ENCODE results near the gene DPP8. TPM values are rescaled to one million over a fixed set of nuclear protein-coding genes. Genes with fewer than 3 reads are reported as not detected.

The DPP8 gene
- total and polyA plus RNA-seq, 10 donors, result 6.0 to 74.6 (median 53.2) TPM

GRCh38 chr15:65517866-65518207 lies 348 bp upstream of the DPP8 start:
- TF ChIP-seq CTCF (IDR thresholded peaks at IDR 0.05 in 8 of 11, conservative IDR thresholded peaks at IDR 0.05 in 3 of 11), result peak in 3 of 11 experiments; percentile 31 to 48 (median 37)
- no peak for TF ChIP-seq POLR2AphosphoS5 (IDR thresholded peaks at IDR 0.05)
- no peak for TF ChIP-seq POLR2A (IDR thresholded peaks at IDR 0.05)
- Histone ChIP-seq H3K4me3 (peak overlapping the region in 6 of 8 donors; percentile 95 to 100 (median 100)), H3K27me3 (replicated peaks in 1 of 7) (no peaks in the 10 kb centered on the region), H3K9me3 (peaks cover 0 to 4% (median 0%) of the 10 kb centered on the region in 8 donors), H3K27ac (peak overlapping the region; percentile 86 to 99 (median 97)), H3K4me1 (peaks cover 24 to 47% (median 43%) of the 10 kb centered on the region in 6 donors), H3K36me3 (peaks cover 0 to 24% (median 6%) of the 10 kb centered on the region in 6 donors)
- 41 to 52% (median 42%) methylated on average over 8 of the region's 8 CpGs for WGBS, 5 donors
- intact Hi-C loops (cut with DNase I; ENCODE audit: low total_unique reads), result no loop called here
- DNase-seq, result no peak

GRCh38 chr15:65512807-65513416 lies 4.6 kb downstream of the DPP8 start:
- DNase-seq, result no peak
- H3K4me3 ChIP-seq, result peak overlapping the region in 2 of 8 donors; percentile 1
- WGBS, 5 donors, result 43 to 60% (median 52%) methylated on average over 10 of the region's 10 CpGs
- intact Hi-C loops (cut with DNase I; ENCODE audit: low total_unique reads), result no loop called here
- TF ChIP-seq POLR2AphosphoS5 (IDR thresholded peaks at IDR 0.05) (peak in 1 of 3 donors; percentile 48), CTCF (IDR thresholded peaks at IDR 0.05 in 8 of 11, conservative IDR thresholded peaks at IDR 0.05 in 3 of 11) (no peak)
- H3K36me3 ChIP-seq, result peaks cover 2 to 69% (median 45%) of the 10 kb centered on the region in 6 donors
- H3K4me1 ChIP-seq, result peaks cover 29 to 72% (median 61%) of the 10 kb centered on the region in 6 donors
- peaks cover 0 to 3% (median 0%) of the 10 kb centered on the region in 8 donors for H3K9me3 ChIP-seq
- peak overlapping the region in 7 of 8 donors; percentile 30 to 77 (median 63) for H3K27ac ChIP-seq
- H3K27me3 ChIP-seq (replicated peaks in 1 of 7), result no peaks in the 10 kb centered on the region

GRCh38 chr15:65512189-65512588 lies 5.3 kb downstream of the DPP8 start:
- Histone ChIP-seq H3K4me1 (peaks cover 29 to 76% (median 57%) of the 10 kb centered on the region in 6 donors), H3K27ac (peak overlapping the region in 7 of 8 donors; percentile 7 to 77 (median 63)), H3K36me3 (peaks cover 2 to 76% (median 48%) of the 10 kb centered on the region in 6 donors), H3K9me3 (no peaks in the 10 kb centered on the region), H3K27me3 (replicated peaks in 1 of 7) (no peaks in the 10 kb centered on the region), H3K4me3 (peak overlapping the region in 1 of 8 donors; percentile 1)
- no peak for DNase-seq
- WGBS, 5 donors, result 89 to 97% (median 93%) methylated on average over 5 of the region's 5 CpGs
- TF ChIP-seq POLR2A (IDR thresholded peaks at IDR 0.05) (no peak), POLR2AphosphoS5 (IDR thresholded peaks at IDR 0.05) (no peak)
- intact Hi-C loops (cut with DNase I; ENCODE audit: low total_unique reads), result no loop called here

DNA sequence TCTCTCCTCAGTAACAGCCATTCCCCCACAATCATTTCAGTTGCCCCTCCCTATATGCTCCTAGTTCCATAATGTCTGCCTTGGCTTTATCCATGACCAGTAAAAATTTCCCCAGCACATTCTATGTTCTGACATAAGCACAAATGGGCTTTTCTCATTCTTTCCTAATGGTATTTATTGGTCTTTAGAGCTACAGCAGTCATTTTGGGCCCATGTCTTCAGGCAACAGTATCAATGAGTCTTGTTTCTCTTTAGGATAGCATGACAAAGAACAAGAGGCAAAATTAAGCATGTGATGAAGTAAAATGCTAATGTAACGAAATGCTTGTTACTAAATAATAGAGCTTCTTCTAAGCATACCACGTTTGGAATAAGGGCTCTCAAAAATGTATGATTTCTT lies 8.2 kb downstream of the DPP8 start:
- TF ChIP-seq CTCF (IDR thresholded peaks at IDR 0.05 in 8 of 11, conservative IDR thresholded peaks at IDR 0.05 in 3 of 11) (no peak), POLR2A (IDR thresholded peaks at IDR 0.05) (no peak), POLR2AphosphoS5 (IDR thresholded peaks at IDR 0.05) (no peak)
- H3K4me1 ChIP-seq, result peaks cover 6 to 53% (median 32%) of the 10 kb centered on the region in 6 donors
- H3K27ac ChIP-seq, result no peak overlapping the region
- 94 to 96% (median 95%) methylated on average over 2 of the region's 2 CpGs for WGBS, 5 donors
- H3K27me3 ChIP-seq (replicated peaks in 1 of 7), result no peaks in the 10 kb centered on the region
- H3K4me3 ChIP-seq, result no peak overlapping the region
- intact Hi-C loops (cut with DNase I; ENCODE audit: low total_unique reads), result loop anchor here (10.0 kb wide), 1 partner anchor 55 kb away; no protein-coding TSS in a partner anchor
- no peaks in the 10 kb centered on the region for H3K9me3 ChIP-seq
- no peak for DNase-seq
- peaks cover 0 to 90% (median 63%) of the 10 kb centered on the region in 6 donors for H3K36me3 ChIP-seq
